ENCODE data around the gene KLHDC10. TPM values are rescaled to one million over a fixed set of nuclear protein-coding genes. Genes with fewer than 3 reads are reported as not detected.
"Not testable (repeated sequence)": the region's sequence is repeated elsewhere in the genome, so short reads cannot be mapped to it uniquely, and the experiment has no call there.

KLHDC10 gene
- total and polyA plus RNA-seq, 2 experiments from 2014 or later, result 6.2 to 14.4 TPM

DNA sequence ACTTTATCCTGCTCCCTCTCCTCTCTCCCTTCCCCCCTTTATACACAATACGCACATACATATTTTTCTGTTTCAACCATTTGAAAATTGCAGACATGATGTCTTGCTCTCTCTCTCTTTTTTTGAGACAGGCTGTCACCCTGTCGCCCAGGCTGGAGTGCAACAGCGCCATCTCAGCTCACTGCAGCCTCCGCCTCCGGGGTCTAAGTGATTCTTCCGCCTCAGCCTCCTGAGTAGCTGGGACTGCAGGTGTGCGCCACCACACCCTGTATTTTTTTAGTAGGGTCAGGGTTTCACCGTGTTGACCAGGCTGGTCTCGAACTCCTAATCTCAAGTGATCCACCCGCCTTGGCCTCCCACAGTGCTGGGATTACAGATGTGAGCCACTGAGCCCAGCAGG is 38.5 kb downstream of the KLHDC10 start:
- DNase-seq (ENCODE audit: low read depth in 1 of 2, low spot score in 1 of 2), result no peak
- no peaks in the 10 kb centered on the region for H3K27me3 ChIP-seq
- H3K36me3 ChIP-seq, result no peaks in the 10 kb centered on the region
- TF ChIP-seq, protein P1, sequence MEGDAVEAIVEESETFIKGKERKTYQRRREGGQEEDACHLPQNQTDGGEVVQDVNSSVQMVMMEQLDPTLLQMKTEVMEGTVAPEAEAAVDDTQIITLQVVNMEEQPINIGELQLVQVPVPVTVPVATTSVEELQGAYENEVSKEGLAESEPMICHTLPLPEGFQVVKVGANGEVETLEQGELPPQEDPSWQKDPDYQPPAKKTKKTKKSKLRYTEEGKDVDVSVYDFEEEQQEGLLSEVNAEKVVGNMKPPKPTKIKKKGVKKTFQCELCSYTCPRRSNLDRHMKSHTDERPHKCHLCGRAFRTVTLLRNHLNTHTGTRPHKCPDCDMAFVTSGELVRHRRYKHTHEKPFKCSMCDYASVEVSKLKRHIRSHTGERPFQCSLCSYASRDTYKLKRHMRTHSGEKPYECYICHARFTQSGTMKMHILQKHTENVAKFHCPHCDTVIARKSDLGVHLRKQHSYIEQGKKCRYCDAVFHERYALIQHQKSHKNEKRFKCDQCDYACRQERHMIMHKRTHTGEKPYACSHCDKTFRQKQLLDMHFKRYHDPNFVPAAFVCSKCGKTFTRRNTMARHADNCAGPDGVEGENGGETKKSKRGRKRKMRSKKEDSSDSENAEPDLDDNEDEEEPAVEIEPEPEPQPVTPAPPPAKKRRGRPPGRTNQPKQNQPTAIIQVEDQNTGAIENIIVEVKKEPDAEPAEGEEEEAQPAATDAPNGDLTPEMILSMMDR (IDR thresholded peaks at IDR 0.05; ENCODE audit: low read depth, low read length), result no peak
- no peak overlapping the region for H3K27ac ChIP-seq
- no peaks in the 10 kb centered on the region for H3K4me1 ChIP-seq (ENCODE audit: low read depth)
- H3K4me3 ChIP-seq, result no peak overlapping the region
- no peaks in the 10 kb centered on the region for H3K9me3 ChIP-seq (ENCODE audit: low read depth)

DNA sequence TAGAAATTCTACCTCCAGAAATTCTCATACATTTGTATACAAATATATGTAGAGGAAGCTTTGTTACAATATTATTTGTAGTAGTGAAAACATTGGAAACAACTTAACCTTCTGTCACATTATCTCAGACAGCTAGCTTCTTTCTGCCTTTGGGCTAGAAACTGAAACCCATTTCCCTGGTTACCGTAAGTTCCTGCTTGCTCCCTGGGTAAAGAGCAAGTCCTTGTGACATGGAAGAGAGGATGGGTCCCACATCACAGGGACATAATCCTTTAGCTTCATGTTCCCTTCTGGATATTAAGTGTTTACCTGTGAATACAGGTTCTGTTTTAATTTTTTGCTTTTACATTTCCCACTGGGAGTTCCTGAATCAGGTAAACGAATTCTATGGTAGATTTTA is 41.8 kb downstream of the KLHDC10 start:
- TF ChIP-seq, protein P1 (IDR thresholded peaks at IDR 0.05; ENCODE audit: low read depth, low read length), result no peak
- no peak overlapping the region for H3K4me3 ChIP-seq
- no peaks in the 10 kb centered on the region for H3K36me3 ChIP-seq
- no peak overlapping the region for H3K27ac ChIP-seq
- no peak for DNase-seq (ENCODE audit: low read depth in 1 of 2, low spot score in 1 of 2)
- no peaks in the 10 kb centered on the region for H3K27me3 ChIP-seq
- no peaks in the 10 kb centered on the region for H3K4me1 ChIP-seq (ENCODE audit: low read depth)
- no peaks in the 10 kb centered on the region for H3K9me3 ChIP-seq (ENCODE audit: low read depth)

DNA sequence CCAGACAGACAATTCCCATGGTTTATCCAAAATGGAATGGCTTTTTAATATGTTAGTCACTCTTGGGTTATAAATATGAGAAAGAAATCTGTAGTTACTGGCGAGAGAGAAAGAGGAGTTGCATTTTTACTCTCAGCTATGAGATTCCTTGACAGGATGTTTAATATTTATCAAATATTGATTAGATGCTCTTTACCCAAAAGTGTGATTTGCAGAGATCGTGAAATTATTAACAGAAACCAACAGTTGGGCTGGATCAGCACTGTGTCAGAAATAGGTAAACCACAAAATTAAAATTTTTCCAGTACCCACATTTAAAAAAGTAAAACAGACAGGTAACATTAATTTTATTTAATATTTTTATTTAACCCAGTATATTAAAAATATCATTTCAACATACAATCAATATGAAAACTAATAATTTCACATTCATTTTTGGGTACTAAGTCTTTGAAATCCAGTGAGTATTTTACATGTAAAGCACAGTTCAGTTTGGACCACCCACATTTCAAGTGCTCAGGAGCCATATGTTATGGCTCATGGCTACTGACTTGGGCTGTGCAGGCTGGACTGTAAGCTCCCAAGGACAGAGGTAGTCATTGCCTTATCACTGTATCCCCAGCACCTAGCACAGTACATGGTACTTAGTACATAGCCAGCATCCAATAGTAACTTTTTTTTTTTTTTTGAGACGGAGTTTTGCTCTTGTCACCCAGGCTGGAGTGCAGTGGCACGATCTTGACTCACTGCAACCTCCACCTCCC is 42.5 kb downstream of the KLHDC10 start:
- Histone ChIP-seq H3K4me1 (ENCODE audit: low read depth) (no peaks in the 10 kb centered on the region), H3K27me3 (no peaks in the 10 kb centered on the region), H3K4me3 (no peak overlapping the region), H3K9me3 (ENCODE audit: low read depth) (no peaks in the 10 kb centered on the region), H3K27ac (no peak overlapping the region), H3K36me3 (no peaks in the 10 kb centered on the region)
- DNase-seq (ENCODE audit: low read depth in 1 of 2, low spot score in 1 of 2), result peak in 1 of 2 donors; percentile 2
- TF ChIP-seq, protein P1 (IDR thresholded peaks at IDR 0.05; ENCODE audit: low read depth, low read length), result no peak

DNA sequence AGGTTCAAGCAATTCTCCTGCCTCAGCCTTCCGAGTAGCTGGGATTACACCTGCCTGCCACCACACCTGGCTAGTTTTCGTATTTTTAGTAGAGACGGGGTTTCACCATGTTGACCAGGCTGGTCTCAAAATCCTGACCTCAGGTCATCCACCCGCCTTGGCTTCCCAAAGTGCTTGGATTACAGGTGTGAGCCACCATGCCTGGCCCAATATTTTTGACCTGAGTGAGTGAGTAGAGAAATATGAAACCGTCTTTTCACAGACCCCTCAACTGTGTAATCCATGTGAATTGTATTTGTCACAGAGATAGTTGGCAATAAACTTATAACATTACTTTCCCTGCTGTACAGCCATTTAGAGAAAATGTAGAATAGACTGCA is 43.1 kb downstream of the KLHDC10 start:
- not testable (repeated sequence) for H3K4me3 ChIP-seq; H3K36me3 ChIP-seq; H3K9me3 ChIP-seq (ENCODE audit: low read depth); H3K27ac ChIP-seq; DNase-seq (ENCODE audit: low read depth in 1 of 2, low spot score in 1 of 2); H3K27me3 ChIP-seq; H3K4me1 ChIP-seq (ENCODE audit: low read depth)

DNA sequence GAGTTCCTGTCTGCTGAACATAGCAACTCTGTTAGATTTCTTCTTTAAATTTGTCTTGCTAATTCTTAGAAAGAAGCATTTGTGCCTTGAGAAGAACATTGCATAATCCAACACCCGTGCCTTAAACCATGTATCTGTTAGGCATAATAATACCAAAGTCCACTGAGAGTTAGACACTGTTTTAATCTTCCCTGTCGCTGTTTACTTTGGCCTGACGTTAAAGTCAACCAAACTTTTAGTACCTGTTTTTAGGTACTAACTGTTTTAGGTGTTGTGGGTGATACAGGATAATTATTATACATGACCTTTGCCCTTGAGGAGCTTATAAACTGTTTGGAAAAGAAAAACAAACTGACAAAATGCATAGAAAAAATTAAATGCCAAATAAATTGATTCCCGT is 43.6 kb downstream of the KLHDC10 start:
- Histone ChIP-seq H3K27ac (no peak overlapping the region), H3K4me1 (ENCODE audit: low read depth) (no peaks in the 10 kb centered on the region), H3K4me3 (no peak overlapping the region), H3K9me3 (ENCODE audit: low read depth) (no peaks in the 10 kb centered on the region), H3K27me3 (no peaks in the 10 kb centered on the region), H3K36me3 (no peaks in the 10 kb centered on the region)
- DNase-seq (ENCODE audit: low read depth in 1 of 2, low spot score in 1 of 2), result no peak
- TF ChIP-seq, protein P1 (IDR thresholded peaks at IDR 0.05; ENCODE audit: low read depth, low read length), result no peak

DNA sequence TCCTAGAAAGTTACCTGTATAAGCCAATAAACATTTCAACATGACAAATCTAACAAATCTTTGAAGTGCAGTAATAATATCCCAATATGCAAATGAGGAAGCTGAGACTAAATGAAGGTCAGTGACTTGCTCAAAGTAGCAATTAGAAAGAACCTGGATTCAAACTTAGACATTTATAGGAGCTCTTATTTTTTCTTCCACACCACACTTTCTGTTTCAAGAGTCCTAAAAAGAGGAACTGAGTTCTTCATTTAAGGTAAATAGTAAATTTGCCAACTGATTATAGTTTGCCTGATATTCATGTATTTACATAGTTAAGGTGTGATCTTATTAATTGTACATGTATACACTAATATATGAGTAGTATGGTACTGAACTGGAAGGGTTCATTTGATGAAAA is 44.0 kb downstream of the KLHDC10 start:
- no peak overlapping the region for H3K4me3 ChIP-seq
- no peaks in the 10 kb centered on the region for H3K4me1 ChIP-seq (ENCODE audit: low read depth)
- H3K27ac ChIP-seq, result no peak overlapping the region
- no peak for DNase-seq (ENCODE audit: low read depth in 1 of 2, low spot score in 1 of 2)
- no peaks in the 10 kb centered on the region for H3K36me3 ChIP-seq
- no peaks in the 10 kb centered on the region for H3K27me3 ChIP-seq
- TF ChIP-seq, protein P1 (IDR thresholded peaks at IDR 0.05; ENCODE audit: low read depth, low read length), result no peak
- H3K9me3 ChIP-seq (ENCODE audit: low read depth), result no peaks in the 10 kb centered on the region

All from cardiac muscle cell (in vitro differentiated cells and primary cell).